Upper lobe of left lung (tissue), 6 donors: ENCODE results near the gene XRN2. TPM values are rescaled to one million over a fixed set of nuclear protein-coding genes. Genes with fewer than 3 reads are reported as not detected.
"Not testable (repeated sequence)": the region's sequence is repeated elsewhere in the genome, so short reads cannot be mapped to it uniquely, and the experiment has no call there.

Experiments used
- ATAC-seq, 2 donors: fragments of 200-7000 bp; cut with Tn5 transposase; one replicate each; pipeline ENCODE4 v1.9.1; 2022; ENCODE audit warnings: mild to moderate bottlenecking in 2 of 2, moderate library complexity in 2 of 2; ENCODE audit not compliant: low FRiP score in 2 of 2
- DNase-seq, 2 donors: peaks; one replicate each; pipeline ENCODE4 v3.0.0-alpha.2; 2019 to 2020
- H3K27ac ChIP-seq, 4 donors: fragments of 200-600 bp; sonication (generic); one replicate each; pipeline ENCODE4 v1.5.1; 2016 to 2019
- H3K27me3 ChIP-seq, 4 donors: fragments of 200-600 bp; sonication (generic); one replicate each; pipeline ENCODE4 v1.5.1; 2017 to 2019
- H3K36me3 ChIP-seq, 4 donors: fragments of 200-600 bp; sonication (generic); one replicate each; pipeline ENCODE4 v1.5.1; 2016 to 2019
- H3K4me1 ChIP-seq, 4 donors: fragments of 200-600 bp; sonication (generic); one replicate each; pipeline ENCODE4 v1.5.1; 2018 to 2019
- H3K4me3 ChIP-seq, 4 donors: fragments of 200-600 bp; sonication (generic); one replicate each; pipeline ENCODE4 v1.5.1; 2017 to 2019; ENCODE audit warnings: mild to moderate bottlenecking in 2 of 4, moderate library complexity in 1 of 4
- H3K9me3 ChIP-seq, 4 donors: fragments of 200-600 bp; sonication (generic); one replicate each; pipeline ENCODE4 v1.5.1; 2018 to 2019
- CTCF ChIP-seq, 6 experiments: fragments of 450-650 bp in 4 of 6; fragments of 200-600 bp in 2 of 6; sonication (generic) in 2 of 6; IDR thresholded peaks; one replicate each; pipeline ENCODE4 v1.5.1; 2016 to 2019; ENCODE audit warnings: antibody characterized with exemption in 6 of 6
- EP300 ChIP-seq, 4 donors: sonication (generic); formaldehyde crosslinking; IDR thresholded peaks; one replicate each; pipeline ENCODE4 v1.5.1; 2017; ENCODE audit warnings: antibody characterized with exemption in 4 of 4, control low read depth in 2 of 4
- POLR2A ChIP-seq, 4 donors: fragments of 450-650 bp; IDR thresholded peaks; one replicate each; pipeline ENCODE4 v1.5.1; 2016 to 2017; ENCODE audit warnings: antibody characterized with exemption in 4 of 4, mild to moderate bottlenecking in 2 of 4
- POLR2AphosphoS5 ChIP-seq, 2 donors: sonication (generic); formaldehyde crosslinking; IDR thresholded peaks; one replicate each; pipeline ENCODE4 v1.5.1; 2017; ENCODE audit warnings: antibody characterized with exemption in 2 of 2
- WGBS, 2 donors: methylation state at CpG; one replicate each; pipeline ENCODE4 v1.1.5; 2017 to 2018; 5-methylcytosine and 5-hydroxymethylcytosine counted together
- total RNA-seq, 6 donors: library from RNA; depleted of rRNA in 4 of 6; stranded (reverse); fragments of >200 nt in 4 of 6; gene quantifications; one replicate each; pipeline versions ENCODE4 v1.1.0 to v1.2.1, GENCODE V29; 2016 to 2021
- donor health status: DM: no; HTN: no; CAD: no; lungs with moderate emphysema.
- donor health status: DM: no; HTN: yes; CAD: no; lungs with severe emphysema.

Gene XRN2
- total RNA-seq, 6 donors from 2014 or later = 38.3 to 70.5 (median 55.0) TPM

- no peaks in the 10 kb centered on the region for H3K36me3 ChIP-seq
- H3K27me3 ChIP-seq = peaks cover 0 to 73% (median 31%) of the 10 kb centered on the region in 4 donors
- H3K4me3 ChIP-seq = no peak overlapping the region
- peaks cover 9 to 25% (median 19%) of the 10 kb centered on the region in 4 donors for H3K4me1 ChIP-seq
- H3K27ac ChIP-seq = no peak overlapping the region
- ATAC-seq (no peak), DNase-seq (no peak)
- no peaks in the 10 kb centered on the region for H3K9me3 ChIP-seq
- 23 to 37% methylated on average over 10 of the region's 10 CpGs for WGBS, 2 donors
- TF ChIP-seq POLR2AphosphoS5 (IDR thresholded peaks at IDR 0.05) = no peak
These were observed 95.2 kb downstream of the XRN2 start for GRCh38 chr20:21398109-21399004.

GRCh38 chr20:21399005-21399475 lies 95.9 kb downstream of the XRN2 start:
- peaks cover 0 to 66% (median 31%) of the 10 kb centered on the region in 4 donors for H3K27me3 ChIP-seq
- 31 to 37% methylated on average over 5 of the region's 5 CpGs for WGBS, 2 donors

GRCh38 chr20:21411725-21412124 lies 108.6 kb downstream of the XRN2 start:
- H3K9me3 ChIP-seq = peaks cover 6 to 12% (median 11%) of the 10 kb centered on the region in 4 donors
- H3K27me3 ChIP-seq = no peaks in the 10 kb centered on the region
- no peak overlapping the region for H3K4me3 ChIP-seq
- TF ChIP-seq EP300 (IDR thresholded peaks at IDR 0.05) = no peak
- TF ChIP-seq POLR2AphosphoS5 (IDR thresholded peaks at IDR 0.05) = no peak
- no peak for TF ChIP-seq POLR2A (IDR thresholded peaks at IDR 0.05)
- no peak for TF ChIP-seq CTCF (IDR thresholded peaks at IDR 0.05)
- no peaks in the 10 kb centered on the region for H3K4me1 ChIP-seq
- H3K36me3 ChIP-seq = no peaks in the 10 kb centered on the region
- ATAC-seq = no peak
- DNase-seq = no peak
- H3K27ac ChIP-seq = no peak overlapping the region

More at GRCh38 chr20:21399005-21399475, 95.9 kb downstream of the XRN2 start:
- peaks cover 9 to 25% (median 19%) of the 10 kb centered on the region in 4 donors for H3K4me1 ChIP-seq
- no peak overlapping the region for H3K27ac ChIP-seq
- TF ChIP-seq POLR2AphosphoS5 (IDR thresholded peaks at IDR 0.05) (no peak), POLR2A (IDR thresholded peaks at IDR 0.05) (no peak), EP300 (IDR thresholded peaks at IDR 0.05) (no peak), CTCF (IDR thresholded peaks at IDR 0.05) (no peak)
- no peaks in the 10 kb centered on the region for H3K36me3 ChIP-seq
- H3K9me3 ChIP-seq = no peaks in the 10 kb centered on the region
- H3K4me3 ChIP-seq = no peak overlapping the region
- no peak for ATAC-seq
- no peak for DNase-seq

- not testable (repeated sequence) for H3K36me3 ChIP-seq, H3K4me3 ChIP-seq, H3K4me1 ChIP-seq, H3K27ac ChIP-seq, ATAC-seq, H3K27me3 ChIP-seq
- H3K9me3 ChIP-seq = peaks cover 6 to 12% (median 11%) of the 10 kb centered on the region in 4 donors
- DNase-seq = peak in 1 of 2 donors; percentile 48
- WGBS, 2 donors = 30% methylated on average over 2 to 3 of the region's 3 CpGs
These were observed 110.9 kb downstream of the XRN2 start for GRCh38 chr20:21413996-21414395.

GRCh38 chr20:21419147-21419546 lies 116.0 kb downstream of the XRN2 start:
- not testable (repeated sequence) for H3K27ac ChIP-seq, ATAC-seq, H3K27me3 ChIP-seq, DNase-seq, H3K36me3 ChIP-seq, H3K4me1 ChIP-seq, H3K4me3 ChIP-seq
- 63 to 82% methylated on average over 2 of the region's 2 CpGs for WGBS, 2 donors
- peaks cover 2 to 10% (median 5%) of the 10 kb centered on the region in 4 donors for H3K9me3 ChIP-seq

GRCh38 chr20:21421601-21422236 lies 118.6 kb downstream of the XRN2 start:
- whole genome bisulfite sequencing, 2 donors = 86 to 91% methylated on average over 4 of the region's 4 CpGs
- peaks cover 10 to 30% (median 19%) of the 10 kb centered on the region in 4 donors for H3K9me3 ChIP-seq

GRCh38 chr20:21423712-21424111 lies 120.6 kb downstream of the XRN2 start:
- not testable (repeated sequence) for H3K27me3 ChIP-seq, H3K4me3 ChIP-seq, DNase-seq, H3K4me1 ChIP-seq, H3K27ac ChIP-seq, H3K36me3 ChIP-seq, ATAC-seq
- peaks cover 10 to 30% (median 19%) of the 10 kb centered on the region in 4 donors for H3K9me3 ChIP-seq
- 80 to 100% methylated on average over 1 of the region's 1 CpG for WGBS, 2 donors

More at GRCh38 chr20:21421601-21422236, 118.6 kb downstream of the XRN2 start:
- H3K36me3 ChIP-seq = no peaks in the 10 kb centered on the region
- TF ChIP-seq EP300 (IDR thresholded peaks at IDR 0.05) = no peak
- no peak for TF ChIP-seq POLR2A (IDR thresholded peaks at IDR 0.05)
- no peak for TF ChIP-seq CTCF (IDR thresholded peaks at IDR 0.05)
- TF ChIP-seq POLR2AphosphoS5 (IDR thresholded peaks at IDR 0.05) = no peak
- H3K4me1 ChIP-seq = no peaks in the 10 kb centered on the region
- no peak overlapping the region for H3K4me3 ChIP-seq
- ATAC-seq (no peak), DNase-seq (no peak)
- no peaks in the 10 kb centered on the region for H3K27me3 ChIP-seq
- no peak overlapping the region for H3K27ac ChIP-seq
